Suprapubic skin (tissue), 3 donors: ENCODE results near the gene TMEM164.

Source experiments
- EP300 ChIP-seq: sonication (generic); formaldehyde crosslinking; IDR thresholded peaks from one replicate; pipeline ENCODE4 v1.6.1; 2017; ENCODE audit warnings: antibody characterized with exemption
- POLR2A ChIP-seq, 2 donors: fragments of 450-650 bp; IDR thresholded peaks; one replicate each; pipeline ENCODE4 v1.6.1; 2017; ENCODE audit warnings: antibody characterized with exemption in 2 of 2, mild to moderate bottlenecking in 2 of 2, moderate library complexity in 2 of 2
- TF ChIP-seq, protein P1 (sequence below), 2 donors: fragments of 200-600 bp in 1 of 2; fragments of 450-650 bp in 1 of 2; sonication (generic) in 1 of 2; IDR thresholded peaks; one replicate each; pipeline ENCODE4 v1.5.1; 2016 to 2019; ENCODE audit warnings: antibody characterized with exemption in 2 of 2, mild to moderate bottlenecking in 1 of 2, moderate library complexity in 1 of 2

DNA sequence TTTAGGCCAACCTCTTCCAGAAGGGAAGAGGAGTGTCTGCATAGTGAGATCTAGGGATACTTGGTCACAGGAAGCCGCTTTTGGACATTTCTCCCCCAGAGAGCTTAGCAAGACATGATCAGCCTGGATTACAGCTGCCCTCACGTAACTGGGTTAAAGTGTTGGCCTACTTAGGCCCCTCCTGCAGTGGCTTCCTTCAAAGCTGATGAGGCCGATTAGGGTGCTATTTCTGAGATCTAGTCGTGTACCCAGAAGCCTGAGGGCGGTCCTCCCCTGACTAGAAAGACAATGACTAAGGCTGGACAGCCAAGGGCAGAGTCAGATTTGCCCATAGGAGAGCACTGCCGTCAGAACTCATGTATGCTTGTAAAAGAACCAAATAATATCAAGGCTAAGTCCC is 180.0 kb downstream of the TMEM164 start:
- TF ChIP-seq EP300 (no peak), POLR2A (IDR thresholded peaks at IDR 0.05) (no peak)
- TF ChIP-seq, protein P1, sequence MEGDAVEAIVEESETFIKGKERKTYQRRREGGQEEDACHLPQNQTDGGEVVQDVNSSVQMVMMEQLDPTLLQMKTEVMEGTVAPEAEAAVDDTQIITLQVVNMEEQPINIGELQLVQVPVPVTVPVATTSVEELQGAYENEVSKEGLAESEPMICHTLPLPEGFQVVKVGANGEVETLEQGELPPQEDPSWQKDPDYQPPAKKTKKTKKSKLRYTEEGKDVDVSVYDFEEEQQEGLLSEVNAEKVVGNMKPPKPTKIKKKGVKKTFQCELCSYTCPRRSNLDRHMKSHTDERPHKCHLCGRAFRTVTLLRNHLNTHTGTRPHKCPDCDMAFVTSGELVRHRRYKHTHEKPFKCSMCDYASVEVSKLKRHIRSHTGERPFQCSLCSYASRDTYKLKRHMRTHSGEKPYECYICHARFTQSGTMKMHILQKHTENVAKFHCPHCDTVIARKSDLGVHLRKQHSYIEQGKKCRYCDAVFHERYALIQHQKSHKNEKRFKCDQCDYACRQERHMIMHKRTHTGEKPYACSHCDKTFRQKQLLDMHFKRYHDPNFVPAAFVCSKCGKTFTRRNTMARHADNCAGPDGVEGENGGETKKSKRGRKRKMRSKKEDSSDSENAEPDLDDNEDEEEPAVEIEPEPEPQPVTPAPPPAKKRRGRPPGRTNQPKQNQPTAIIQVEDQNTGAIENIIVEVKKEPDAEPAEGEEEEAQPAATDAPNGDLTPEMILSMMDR (IDR thresholded peaks at IDR 0.05) = no peak
